NCI-H128 (cell line): ENCODE measurements around the gene TFAP2B.
A peak's percentile ranks its signal among the peaks of the same experiment; 100 is the strongest.

Source experiments
- DNase-seq: peaks from one replicate; lab custom pipeline; 2025; ENCODE audit not compliant: unreplicated experiment; lab: John Stamatoyannopoulos, UW

The TFAP2B gene

GRCh38 chr6:50818673-50819072 lies at the start of gene TFAP2B:
Gene TFAP2B (plus strand): TSS chr6:50818871. CDS start chr6:50818892, 21 bp downstream.
- no peak for DNase-seq

GRCh38 chr6:50778696-50779095 lies 40.0 kb upstream of the TFAP2B start:
- no peak for DNase-seq

GRCh38 chr6:50780382-50780781 lies 38.3 kb upstream of the TFAP2B start:
- no peak for DNase-seq

GRCh38 chr6:50785921-50786320 lies 32.8 kb upstream of the TFAP2B start:
- DNase-seq, result no peak

GRCh38 chr6:50791900-50792508 lies 26.7 kb upstream of the TFAP2B start:
- peak; percentile 7 for DNase-seq

GRCh38 chr6:50792771-50793170 lies 25.9 kb upstream of the TFAP2B start:
- DNase-seq, result no peak

GRCh38 chr6:50795574-50795973 lies 23.1 kb upstream of the TFAP2B start:
- DNase-seq, result no peak

GRCh38 chr6:50804283-50804682 lies 14.4 kb upstream of the TFAP2B start:
- DNase-seq, result no peak

GRCh38 chr6:50807035-50807434 lies 11.6 kb upstream of the TFAP2B start:
- no peak for DNase-seq

- no peak for DNase-seq
These were observed 3.1 kb upstream of the TFAP2B start for GRCh38 chr6:50815436-50816114.

- peak; percentile 57 for DNase-seq
These were observed 2.5 kb upstream of the TFAP2B start for GRCh38 chr6:50816115-50816675.

GRCh38 chr6:50816947-50817645 lies 1.6 kb upstream of the TFAP2B start:
- DNase-seq, result no peak

GRCh38 chr6:50817646-50817950 lies 1.1 kb upstream of the TFAP2B start:
- no peak for DNase-seq

- no peak for DNase-seq
These were observed 651 bp upstream of the TFAP2B start for GRCh38 chr6:50818020-50818419.

GRCh38 chr6:50819466-50819903 lies 814 bp downstream of the TFAP2B start:
- DNase-seq, result no peak

GRCh38 chr6:50819904-50820868 lies 1.5 kb downstream of the TFAP2B start:
- no peak for DNase-seq

- DNase-seq, result no peak
These were observed 2.2 kb downstream of the TFAP2B start for GRCh38 chr6:50820869-50821264.

GRCh38 chr6:50821441-50822077 lies 2.9 kb downstream of the TFAP2B start:
- no peak for DNase-seq

- no peak for DNase-seq
These were observed 3.4 kb downstream of the TFAP2B start for GRCh38 chr6:50822078-50822476.
